ENCODE results near the gene CRHR1.

Gene CRHR1

GRCh38 chr17:45824475-45824874 lies 40.4 kb downstream of the CRHR1 start:
- H3K4me3 ChIP-seq (ENCODE audit: low read depth, low read length): no peak overlapping the region
- H3K36me3 ChIP-seq (ENCODE audit: control insufficient read depth, insufficient read depth, low read length): no peaks in the 10 kb centered on the region
- no peak overlapping the region for H3K27ac ChIP-seq (ENCODE audit: low read depth, low read length)
- H3K27me3 ChIP-seq (ENCODE audit: control insufficient read depth, insufficient read depth, low read length): no peaks in the 10 kb centered on the region
- no peaks in the 10 kb centered on the region for H3K4me1 ChIP-seq (ENCODE audit: control insufficient read depth, insufficient read depth, low read length)
- no peak overlapping the region for H3K9ac ChIP-seq (ENCODE audit: low read depth, low read length)
- H3K9me3 ChIP-seq (ENCODE audit: control insufficient read depth, insufficient read depth, low read length): no peaks in the 10 kb centered on the region

- no peaks in the 10 kb centered on the region for H3K4me1 ChIP-seq (ENCODE audit: control insufficient read depth, insufficient read depth, low read length)
- no peaks in the 10 kb centered on the region for H3K9me3 ChIP-seq (ENCODE audit: control insufficient read depth, insufficient read depth, low read length)
- H3K27ac ChIP-seq (ENCODE audit: low read depth, low read length): no peak overlapping the region
- no peak overlapping the region for H3K4me3 ChIP-seq (ENCODE audit: low read depth, low read length)
- H3K27me3 ChIP-seq (ENCODE audit: control insufficient read depth, insufficient read depth, low read length): no peaks in the 10 kb centered on the region
- no peak overlapping the region for H3K9ac ChIP-seq (ENCODE audit: low read depth, low read length)
- no peaks in the 10 kb centered on the region for H3K36me3 ChIP-seq (ENCODE audit: control insufficient read depth, insufficient read depth, low read length)
Observed at GRCh38 chr17:45824901-45825492, 40.9 kb downstream of the CRHR1 start.

GRCh38 chr17:45825792-45826191 lies 41.7 kb downstream of the CRHR1 start:
- H3K27me3 ChIP-seq (ENCODE audit: control insufficient read depth, insufficient read depth, low read length): no peaks in the 10 kb centered on the region
- no peaks in the 10 kb centered on the region for H3K4me1 ChIP-seq (ENCODE audit: control insufficient read depth, insufficient read depth, low read length)
- H3K4me3 ChIP-seq (ENCODE audit: low read depth, low read length): no peak overlapping the region
- no peaks in the 10 kb centered on the region for H3K36me3 ChIP-seq (ENCODE audit: control insufficient read depth, insufficient read depth, low read length)
- H3K9ac ChIP-seq (ENCODE audit: low read depth, low read length): no peak overlapping the region
- no peaks in the 10 kb centered on the region for H3K9me3 ChIP-seq (ENCODE audit: control insufficient read depth, insufficient read depth, low read length)
- H3K27ac ChIP-seq (ENCODE audit: low read depth, low read length): no peak overlapping the region

- H3K27me3 ChIP-seq (ENCODE audit: control insufficient read depth, insufficient read depth, low read length): no peaks in the 10 kb centered on the region
Observed at GRCh38 chr17:45826919-45827588, 42.9 kb downstream of the CRHR1 start.

GRCh38 chr17:45828171-45828570 lies 44.1 kb downstream of the CRHR1 start:
- H3K4me3 ChIP-seq (ENCODE audit: low read depth, low read length): no peak overlapping the region
- H3K9ac ChIP-seq (ENCODE audit: low read depth, low read length): no peak overlapping the region
- no peak overlapping the region for H3K27ac ChIP-seq (ENCODE audit: low read depth, low read length)
- no peaks in the 10 kb centered on the region for H3K9me3 ChIP-seq (ENCODE audit: control insufficient read depth, insufficient read depth, low read length)
- no peaks in the 10 kb centered on the region for H3K4me1 ChIP-seq (ENCODE audit: control insufficient read depth, insufficient read depth, low read length)
- no peaks in the 10 kb centered on the region for H3K27me3 ChIP-seq (ENCODE audit: control insufficient read depth, insufficient read depth, low read length)
- no peaks in the 10 kb centered on the region for H3K36me3 ChIP-seq (ENCODE audit: control insufficient read depth, insufficient read depth, low read length)

More at GRCh38 chr17:45826919-45827588, 42.9 kb downstream of the CRHR1 start:
- Histone ChIP-seq H3K4me1 (ENCODE audit: control insufficient read depth, insufficient read depth, low read length) (no peaks in the 10 kb centered on the region), H3K36me3 (ENCODE audit: control insufficient read depth, insufficient read depth, low read length) (no peaks in the 10 kb centered on the region), H3K9ac (ENCODE audit: low read depth, low read length) (no peak overlapping the region), H3K4me3 (ENCODE audit: low read depth, low read length) (no peak overlapping the region), H3K9me3 (ENCODE audit: control insufficient read depth, insufficient read depth, low read length) (no peaks in the 10 kb centered on the region), H3K27ac (ENCODE audit: low read depth, low read length) (no peak overlapping the region)

GRCh38 chr17:45828582-45829133 lies 44.5 kb downstream of the CRHR1 start:
- no peaks in the 10 kb centered on the region for H3K4me1 ChIP-seq (ENCODE audit: control insufficient read depth, insufficient read depth, low read length)
- H3K27ac ChIP-seq (ENCODE audit: low read depth, low read length): no peak overlapping the region
- no peak overlapping the region for H3K9ac ChIP-seq (ENCODE audit: low read depth, low read length)
- H3K36me3 ChIP-seq (ENCODE audit: control insufficient read depth, insufficient read depth, low read length): no peaks in the 10 kb centered on the region
- no peaks in the 10 kb centered on the region for H3K9me3 ChIP-seq (ENCODE audit: control insufficient read depth, insufficient read depth, low read length)
- H3K4me3 ChIP-seq (ENCODE audit: low read depth, low read length): no peak overlapping the region
- no peaks in the 10 kb centered on the region for H3K27me3 ChIP-seq (ENCODE audit: control insufficient read depth, insufficient read depth, low read length)

- Histone ChIP-seq H3K36me3 (ENCODE audit: control insufficient read depth, insufficient read depth, low read length) (no peaks in the 10 kb centered on the region), H3K27ac (ENCODE audit: low read depth, low read length) (no peak overlapping the region), H3K9me3 (ENCODE audit: control insufficient read depth, insufficient read depth, low read length) (no peaks in the 10 kb centered on the region), H3K27me3 (ENCODE audit: control insufficient read depth, insufficient read depth, low read length) (no peaks in the 10 kb centered on the region), H3K4me1 (ENCODE audit: control insufficient read depth, insufficient read depth, low read length) (no peaks in the 10 kb centered on the region), H3K9ac (ENCODE audit: low read depth, low read length) (no peak overlapping the region), H3K4me3 (ENCODE audit: low read depth, low read length) (no peak overlapping the region)
Observed at GRCh38 chr17:45833920-45834319, 49.8 kb downstream of the CRHR1 start.

- H3K27ac ChIP-seq (ENCODE audit: low read depth, low read length): no peak overlapping the region
- H3K4me1 ChIP-seq (ENCODE audit: control insufficient read depth, insufficient read depth, low read length): no peaks in the 10 kb centered on the region
- H3K9ac ChIP-seq (ENCODE audit: low read depth, low read length): no peak overlapping the region
- H3K4me3 ChIP-seq (ENCODE audit: low read depth, low read length): no peak overlapping the region
- no peaks in the 10 kb centered on the region for H3K36me3 ChIP-seq (ENCODE audit: control insufficient read depth, insufficient read depth, low read length)
- no peaks in the 10 kb centered on the region for H3K9me3 ChIP-seq (ENCODE audit: control insufficient read depth, insufficient read depth, low read length)
- no peaks in the 10 kb centered on the region for H3K27me3 ChIP-seq (ENCODE audit: control insufficient read depth, insufficient read depth, low read length)
Observed at GRCh38 chr17:45834471-45835396, 50.6 kb downstream of the CRHR1 start.

GRCh38 chr17:45835481-45835880 lies 51.4 kb downstream of the CRHR1 start:
- Histone ChIP-seq H3K9me3 (ENCODE audit: control insufficient read depth, insufficient read depth, low read length) (no peaks in the 10 kb centered on the region), H3K9ac (ENCODE audit: low read depth, low read length) (no peak overlapping the region)

GRCh38 chr17:45836047-45837044 lies 52.2 kb downstream of the CRHR1 start:
- no peak overlapping the region for H3K9ac ChIP-seq (ENCODE audit: low read depth, low read length)
- no peaks in the 10 kb centered on the region for H3K36me3 ChIP-seq (ENCODE audit: control insufficient read depth, insufficient read depth, low read length)
- H3K27me3 ChIP-seq (ENCODE audit: control insufficient read depth, insufficient read depth, low read length): no peaks in the 10 kb centered on the region
- no peaks in the 10 kb centered on the region for H3K4me1 ChIP-seq (ENCODE audit: control insufficient read depth, insufficient read depth, low read length)
- no peaks in the 10 kb centered on the region for H3K9me3 ChIP-seq (ENCODE audit: control insufficient read depth, insufficient read depth, low read length)
- H3K27ac ChIP-seq (ENCODE audit: low read depth, low read length): no peak overlapping the region
- no peak overlapping the region for H3K4me3 ChIP-seq (ENCODE audit: low read depth, low read length)

More at GRCh38 chr17:45835481-45835880, 51.4 kb downstream of the CRHR1 start:
- Histone ChIP-seq H3K4me1 (ENCODE audit: control insufficient read depth, insufficient read depth, low read length) (no peaks in the 10 kb centered on the region), H3K36me3 (ENCODE audit: control insufficient read depth, insufficient read depth, low read length) (no peaks in the 10 kb centered on the region), H3K27me3 (ENCODE audit: control insufficient read depth, insufficient read depth, low read length) (no peaks in the 10 kb centered on the region), H3K27ac (ENCODE audit: low read depth, low read length) (no peak overlapping the region), H3K4me3 (ENCODE audit: low read depth, low read length) (no peak overlapping the region)
